Epithelial cell of proximal tubule (primary cell): ENCODE data around the gene ERO1A. TPM values are rescaled to one million over a fixed set of nuclear protein-coding genes. Genes with fewer than 3 reads are reported as not detected.

Experiments
- DNase-seq: peaks from one replicate; pipeline ENCODE4 v3.0.0-alpha.2; 2011; ENCODE audit warnings: low read depth
- H3K4me3 ChIP-seq: 2 replicates; pipeline ENCODE4 v1.5.1; 2011; ENCODE audit warnings: low read depth, mild to moderate bottlenecking, low read length
- total RNA-seq: library from RNA; depleted of rRNA; stranded (reverse); fragments of >200 nt; gene quantifications from 2 replicates; pipeline ENCODE4 v1.2.3, GENCODE V29; 2015
- TF ChIP-seq, protein P1 (sequence below): conservative IDR thresholded peaks from 2 replicates; pipeline ENCODE4 v1.5.1; 2012; ENCODE audit warnings: low read depth, mild to moderate bottlenecking, low read length

ERO1A gene
- total RNA-seq, 1 donor from 2014 or later: 105 TPM

DNA sequence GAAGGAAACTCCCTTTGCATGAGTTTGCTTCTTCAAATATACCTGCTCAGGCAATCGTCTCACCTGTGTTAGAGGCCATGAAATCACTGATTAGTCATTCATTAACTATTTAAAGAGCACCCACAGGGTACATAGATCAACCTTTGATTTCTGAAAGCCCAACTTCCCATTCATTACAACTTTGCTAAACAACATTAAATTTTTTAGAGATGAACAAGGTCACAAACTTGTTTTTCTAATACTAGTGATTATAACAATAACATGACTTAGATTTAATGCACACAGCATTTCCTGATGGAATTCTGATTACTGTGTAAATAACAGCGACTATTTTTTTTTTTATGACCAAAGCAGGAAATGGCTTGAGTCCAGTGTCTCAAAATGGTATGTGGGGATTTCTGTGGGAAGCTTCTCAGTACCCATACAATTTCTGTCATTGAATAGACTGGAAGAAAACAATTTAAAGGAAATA is 5.4 kb upstream of the ERO1A start:
- no peak overlapping the region for H3K4me3 ChIP-seq
- peak; percentile 40 for DNase-seq
- TF ChIP-seq, protein P1, sequence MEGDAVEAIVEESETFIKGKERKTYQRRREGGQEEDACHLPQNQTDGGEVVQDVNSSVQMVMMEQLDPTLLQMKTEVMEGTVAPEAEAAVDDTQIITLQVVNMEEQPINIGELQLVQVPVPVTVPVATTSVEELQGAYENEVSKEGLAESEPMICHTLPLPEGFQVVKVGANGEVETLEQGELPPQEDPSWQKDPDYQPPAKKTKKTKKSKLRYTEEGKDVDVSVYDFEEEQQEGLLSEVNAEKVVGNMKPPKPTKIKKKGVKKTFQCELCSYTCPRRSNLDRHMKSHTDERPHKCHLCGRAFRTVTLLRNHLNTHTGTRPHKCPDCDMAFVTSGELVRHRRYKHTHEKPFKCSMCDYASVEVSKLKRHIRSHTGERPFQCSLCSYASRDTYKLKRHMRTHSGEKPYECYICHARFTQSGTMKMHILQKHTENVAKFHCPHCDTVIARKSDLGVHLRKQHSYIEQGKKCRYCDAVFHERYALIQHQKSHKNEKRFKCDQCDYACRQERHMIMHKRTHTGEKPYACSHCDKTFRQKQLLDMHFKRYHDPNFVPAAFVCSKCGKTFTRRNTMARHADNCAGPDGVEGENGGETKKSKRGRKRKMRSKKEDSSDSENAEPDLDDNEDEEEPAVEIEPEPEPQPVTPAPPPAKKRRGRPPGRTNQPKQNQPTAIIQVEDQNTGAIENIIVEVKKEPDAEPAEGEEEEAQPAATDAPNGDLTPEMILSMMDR: no peak

DNA sequence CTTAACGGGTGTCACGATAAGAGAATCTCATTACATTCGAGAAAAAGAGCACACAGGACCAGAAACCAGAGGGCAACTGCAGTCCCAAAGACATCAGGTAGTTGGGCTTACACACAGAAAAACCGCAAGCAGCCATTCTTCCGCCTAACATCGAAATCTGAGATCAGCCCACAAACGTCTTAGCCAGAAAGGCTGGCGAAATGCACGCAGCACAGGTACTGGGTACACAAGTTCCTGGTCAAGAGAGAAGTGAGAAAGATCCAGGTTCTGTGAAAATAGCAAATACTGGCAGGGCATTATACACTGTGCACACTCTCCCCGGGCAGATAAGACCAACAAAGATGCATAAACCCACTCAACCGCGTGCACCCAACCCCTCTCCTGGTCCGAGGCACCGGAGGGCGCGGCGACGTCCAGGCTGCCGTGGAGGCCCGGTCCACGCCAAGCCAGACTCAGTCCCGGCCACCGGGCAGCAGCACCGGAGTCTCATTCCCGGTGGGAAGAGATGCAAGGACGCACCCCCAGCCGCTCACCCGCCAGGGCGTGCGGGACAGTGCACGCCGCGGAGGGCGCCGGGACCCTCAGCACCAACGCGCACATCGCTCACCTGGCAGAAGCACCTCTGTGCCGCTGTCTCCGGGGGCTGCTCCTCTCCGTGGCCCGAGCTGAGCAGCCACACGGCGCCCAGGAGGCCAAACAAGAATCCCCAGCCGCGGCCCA is 437 bp downstream of the ERO1A start:
- H3K4me3 ChIP-seq: peak overlapping the region; percentile 86
- DNase-seq: no peak
- TF ChIP-seq, protein P1: no peak

DNA sequence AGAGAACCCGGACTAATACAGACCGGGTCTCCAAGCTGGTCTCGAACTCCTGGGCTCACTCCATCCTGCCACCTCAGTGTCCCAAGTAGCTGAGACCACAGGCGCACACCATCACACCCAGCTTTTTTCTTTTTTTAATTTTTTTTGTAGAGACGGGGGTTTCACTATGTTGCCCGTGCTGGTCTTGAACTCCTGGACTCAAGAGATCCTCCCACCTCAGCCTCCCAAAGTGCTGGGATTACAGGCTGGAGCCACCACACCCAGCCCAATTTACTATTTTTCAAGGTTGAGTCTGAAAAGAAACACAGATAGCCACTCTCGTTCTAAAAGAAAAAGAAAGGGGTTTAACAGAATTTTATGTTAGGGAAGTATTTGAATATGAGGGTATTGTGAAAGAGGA is 1.8 kb downstream of the ERO1A start:
- DNase-seq: no peak
- TF ChIP-seq, protein P1: no peak
- peak overlapping the region; percentile 16 for H3K4me3 ChIP-seq

DNA sequence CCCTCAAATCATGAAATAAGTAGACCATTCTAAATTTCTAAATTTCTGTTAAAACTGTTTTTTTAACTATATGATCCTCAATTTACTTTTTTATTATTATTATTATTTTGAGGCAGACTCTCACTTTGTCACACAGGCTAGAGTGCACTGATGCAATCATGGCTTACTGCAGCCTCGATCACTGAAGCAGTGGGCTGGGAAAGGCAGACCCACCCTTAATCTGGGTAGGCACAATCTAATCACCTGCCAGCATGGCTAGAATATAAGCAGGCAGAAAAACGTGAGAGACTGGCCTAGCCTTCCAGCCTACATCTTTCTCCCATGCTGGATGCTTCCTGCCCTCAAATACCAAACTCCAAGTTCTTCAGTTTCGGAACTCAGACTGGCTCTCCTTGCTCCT is 2.3 kb downstream of the ERO1A start:
- peak overlapping the region; percentile 16 for H3K4me3 ChIP-seq
- no peak for DNase-seq
- TF ChIP-seq, protein P1: no peak

DNA sequence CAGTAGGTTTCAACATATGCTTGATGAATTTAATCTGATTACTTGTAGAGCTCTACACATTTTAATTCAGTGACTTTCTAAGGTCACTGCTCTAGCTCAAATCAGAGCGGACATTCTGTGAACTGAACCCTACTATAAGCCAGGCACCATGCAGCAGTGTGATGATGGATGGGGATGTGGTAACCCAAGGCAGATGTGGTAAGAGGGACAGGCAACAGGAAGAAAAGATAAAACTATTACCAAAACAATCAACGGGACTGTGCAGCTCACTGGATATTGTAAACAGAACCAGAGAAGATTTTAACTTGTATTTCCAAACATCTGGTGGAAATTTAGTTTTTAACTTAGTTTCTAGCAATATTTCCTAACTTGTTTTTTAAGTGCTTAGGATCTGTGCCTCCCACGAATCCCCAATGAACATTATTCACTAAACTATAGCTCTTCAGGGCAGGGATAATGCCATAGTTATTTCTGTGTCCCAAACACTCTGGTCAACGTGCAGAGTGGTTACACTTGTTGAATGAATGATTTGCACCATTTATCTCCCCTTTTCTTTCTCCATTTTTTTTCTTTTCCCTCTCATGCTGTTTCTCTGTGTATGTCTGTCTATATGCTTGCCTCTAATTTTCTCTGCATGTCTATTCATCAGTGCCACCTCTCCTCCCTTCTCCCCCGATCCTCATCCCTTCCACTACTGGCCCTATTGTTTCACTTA is 3.0 kb downstream of the ERO1A start:
- no peak overlapping the region for H3K4me3 ChIP-seq
- no peak for DNase-seq

DNA sequence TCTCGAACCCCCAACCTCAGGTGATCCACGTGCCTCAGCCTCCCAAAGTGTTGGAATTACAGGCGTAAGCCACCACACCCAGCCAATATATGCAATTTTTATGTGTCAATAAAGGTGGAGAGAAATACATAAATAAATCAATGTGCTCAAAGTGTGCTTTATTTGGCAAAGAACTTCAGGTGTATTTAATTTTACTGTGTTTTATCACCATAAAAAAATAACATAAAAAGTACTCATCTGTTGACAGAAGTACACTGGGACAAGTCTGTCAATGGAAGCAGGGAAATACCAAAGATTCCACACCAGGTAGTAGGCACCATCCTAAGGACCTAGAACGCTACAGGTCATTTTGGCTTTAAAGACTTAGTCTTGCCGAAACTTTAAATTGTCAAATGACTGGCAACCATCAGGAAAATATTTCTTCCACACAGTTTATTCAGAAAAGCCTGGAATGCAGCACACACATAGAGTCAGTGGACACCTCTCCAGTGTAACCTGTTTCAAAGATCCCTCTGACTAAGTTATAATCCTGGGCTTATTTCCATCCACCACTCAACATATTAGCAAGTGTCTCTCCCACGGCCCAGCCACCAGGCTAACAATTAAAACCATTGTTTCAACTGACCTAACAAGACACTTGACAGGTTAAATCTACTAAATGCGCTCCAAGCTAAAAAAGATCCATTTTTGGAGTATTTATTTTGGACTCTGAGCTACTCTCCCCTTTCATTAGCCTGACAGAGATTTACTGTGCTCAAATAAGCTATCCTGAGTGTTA is 4.2 kb downstream of the ERO1A start:
- TF ChIP-seq, protein P1: no peak
- H3K4me3 ChIP-seq: no peak overlapping the region
- DNase-seq: no peak

More for the DNA sequence above, 3.0 kb downstream of the ERO1A start:
- TF ChIP-seq, protein P1: no peak
